ENCODE data around the gene DCXR.

The DCXR gene

DNA sequence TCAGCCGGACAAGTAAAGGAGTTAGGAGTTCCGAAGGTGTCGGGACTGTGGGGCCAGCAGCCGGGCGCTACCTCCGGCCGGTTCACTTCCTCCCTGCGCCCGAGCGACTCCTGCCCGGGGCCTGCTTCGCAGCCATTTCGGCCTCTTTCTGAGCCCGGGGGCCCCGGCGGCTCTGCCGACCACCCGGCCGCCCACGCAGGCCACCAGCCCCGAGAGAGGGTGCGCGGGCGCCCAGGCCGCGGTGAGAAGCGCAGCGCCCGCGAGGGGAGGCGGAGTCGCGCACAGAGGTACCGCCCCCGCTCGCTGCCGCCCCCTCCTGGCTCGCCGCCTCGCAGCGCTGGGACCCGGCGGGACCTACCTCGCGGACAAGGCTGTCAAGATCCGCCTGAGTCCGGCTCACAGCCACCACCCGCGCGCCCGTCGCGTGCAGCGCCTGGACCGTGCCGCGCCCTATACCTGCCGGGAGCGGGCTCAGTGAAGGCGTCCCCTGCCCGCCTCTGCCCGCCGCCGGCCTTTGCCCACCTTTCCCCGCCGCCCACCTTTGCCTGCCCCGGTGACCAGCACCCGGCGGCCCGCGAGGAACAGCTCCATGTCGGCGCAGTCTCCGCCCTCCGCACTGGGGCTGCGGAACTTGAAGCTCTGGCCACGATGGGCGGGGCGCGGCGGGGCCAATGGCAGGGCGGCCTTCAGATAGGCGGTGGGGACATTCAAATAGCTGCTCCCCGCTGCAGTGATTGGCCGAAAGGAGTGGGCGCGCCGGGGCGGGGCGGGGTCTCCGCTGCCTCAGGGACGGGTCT is at the start of gene DCXR:
Gene DCXR, minus strand, starts transcription at position 606 of the 797 bp plus-strand sequence. Its CDS starts 15 bp downstream, at position 591.
- peak; percentile 54 for DNase-seq

DNA sequence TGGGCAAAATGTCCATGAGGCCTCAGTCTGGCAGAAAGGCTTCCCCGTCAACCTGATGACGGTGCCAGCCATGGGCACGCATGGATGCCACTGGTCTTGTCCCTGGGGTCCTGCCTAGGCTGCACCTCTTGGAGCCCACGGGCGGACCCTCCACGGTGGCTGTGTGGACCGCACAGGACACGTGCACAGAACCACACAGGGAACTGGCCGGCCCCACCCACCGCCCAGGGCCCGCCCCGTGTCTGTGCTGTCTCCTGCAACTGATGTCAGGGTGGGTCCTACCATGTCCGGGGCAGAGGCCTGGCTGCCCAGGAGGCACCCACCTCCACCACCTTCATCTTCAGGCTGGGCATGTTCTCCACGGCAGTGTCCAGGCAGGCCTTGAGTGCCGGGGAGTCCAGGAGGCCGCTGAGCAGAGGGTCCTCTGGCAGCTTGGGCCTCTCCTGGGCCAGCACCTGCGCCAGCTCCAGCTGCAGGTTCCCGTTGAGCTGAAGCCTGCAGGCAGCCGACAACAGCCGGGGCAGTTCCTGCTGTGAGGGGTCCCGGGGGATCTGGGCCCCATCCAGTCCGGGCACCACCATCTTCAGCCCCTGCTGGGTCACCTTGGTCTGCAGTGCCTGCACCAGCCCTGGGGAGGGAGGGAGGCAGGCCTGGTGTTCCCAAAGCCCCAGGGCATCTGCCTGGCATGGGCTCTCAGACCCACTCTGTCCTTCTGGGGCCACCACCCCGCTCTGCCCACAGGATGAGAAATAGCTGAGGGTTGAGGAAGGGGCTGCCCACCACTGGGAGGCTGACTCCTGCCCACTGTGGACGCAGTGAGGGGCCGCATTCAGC is 48.7 kb upstream of the DCXR start:
- DNase-seq = no peak

DNA sequence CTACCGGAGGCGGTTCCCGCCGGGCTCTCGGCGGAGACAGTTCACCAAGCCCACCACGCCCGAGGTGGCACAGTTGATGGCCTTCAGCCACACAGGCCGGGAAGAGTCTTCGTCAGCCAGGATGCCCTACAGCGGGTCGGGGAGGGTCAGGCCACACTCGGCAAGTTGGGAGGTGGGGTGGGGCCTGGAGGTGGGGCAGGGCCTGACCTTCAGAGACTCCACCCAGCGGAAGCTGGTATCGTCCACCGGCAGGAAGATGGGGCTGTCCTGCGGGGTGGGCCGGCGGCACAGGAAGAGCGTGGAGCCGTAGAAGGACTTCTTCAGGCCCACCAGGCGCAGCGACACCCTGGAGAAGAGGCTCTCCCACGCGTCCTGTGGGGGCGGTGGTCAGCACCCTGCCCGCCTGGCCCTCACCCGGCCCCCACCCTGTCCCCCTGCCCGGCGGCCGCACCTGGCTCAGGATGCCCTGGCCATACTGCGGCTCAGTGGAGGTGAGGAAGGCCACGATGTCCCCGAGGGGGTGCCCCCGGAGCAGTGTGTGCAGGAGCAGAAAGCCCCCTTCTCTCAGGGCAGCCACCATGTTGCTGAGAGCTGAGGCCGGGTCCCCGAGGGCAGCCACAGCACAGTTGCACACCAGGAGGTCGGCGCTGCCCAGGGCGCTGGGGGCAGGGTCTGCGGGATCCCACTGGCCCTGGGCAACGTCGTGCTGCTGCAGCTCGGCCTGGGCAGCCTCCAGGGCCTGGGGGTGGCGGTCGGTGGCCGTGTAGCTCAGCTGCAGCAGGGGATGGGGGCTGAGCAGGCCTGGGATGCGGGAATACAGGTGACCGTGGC is 47.7 kb upstream of the DCXR start:
- no peak for DNase-seq

DNA sequence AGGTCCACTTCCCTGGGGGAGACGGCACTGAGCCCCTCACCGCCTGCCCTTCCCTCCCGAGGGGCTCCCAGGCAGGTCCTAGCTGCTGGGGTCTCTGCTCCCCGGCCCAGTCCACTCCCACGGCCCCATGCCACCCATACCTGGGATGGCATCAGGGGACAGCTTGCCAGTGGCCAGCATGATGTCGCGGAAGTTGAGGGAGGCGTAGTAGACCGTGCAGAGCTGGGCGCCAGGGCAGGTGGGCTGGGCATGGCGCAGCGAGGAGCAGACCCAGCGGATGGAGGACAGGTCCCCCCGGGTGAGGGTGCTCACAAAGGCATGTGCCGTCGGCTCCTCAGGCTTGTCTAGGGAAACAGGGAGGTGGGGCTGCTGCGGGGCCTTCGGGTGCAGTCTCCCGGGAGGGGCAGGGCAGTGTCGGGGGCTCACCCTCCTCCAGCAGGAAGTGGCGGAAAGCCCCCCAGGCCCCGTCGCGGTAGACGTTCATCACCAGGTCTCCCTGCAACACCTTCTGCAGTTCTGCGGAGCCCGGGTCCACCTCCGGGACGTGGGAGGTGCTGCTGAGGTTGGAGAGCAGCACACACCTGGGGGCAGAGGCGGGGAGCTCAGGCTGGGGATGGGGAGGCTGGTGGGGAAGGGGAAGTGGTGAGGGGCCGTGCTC is 47.0 kb upstream of the DCXR start:
- DNase-seq = no peak

DNA sequence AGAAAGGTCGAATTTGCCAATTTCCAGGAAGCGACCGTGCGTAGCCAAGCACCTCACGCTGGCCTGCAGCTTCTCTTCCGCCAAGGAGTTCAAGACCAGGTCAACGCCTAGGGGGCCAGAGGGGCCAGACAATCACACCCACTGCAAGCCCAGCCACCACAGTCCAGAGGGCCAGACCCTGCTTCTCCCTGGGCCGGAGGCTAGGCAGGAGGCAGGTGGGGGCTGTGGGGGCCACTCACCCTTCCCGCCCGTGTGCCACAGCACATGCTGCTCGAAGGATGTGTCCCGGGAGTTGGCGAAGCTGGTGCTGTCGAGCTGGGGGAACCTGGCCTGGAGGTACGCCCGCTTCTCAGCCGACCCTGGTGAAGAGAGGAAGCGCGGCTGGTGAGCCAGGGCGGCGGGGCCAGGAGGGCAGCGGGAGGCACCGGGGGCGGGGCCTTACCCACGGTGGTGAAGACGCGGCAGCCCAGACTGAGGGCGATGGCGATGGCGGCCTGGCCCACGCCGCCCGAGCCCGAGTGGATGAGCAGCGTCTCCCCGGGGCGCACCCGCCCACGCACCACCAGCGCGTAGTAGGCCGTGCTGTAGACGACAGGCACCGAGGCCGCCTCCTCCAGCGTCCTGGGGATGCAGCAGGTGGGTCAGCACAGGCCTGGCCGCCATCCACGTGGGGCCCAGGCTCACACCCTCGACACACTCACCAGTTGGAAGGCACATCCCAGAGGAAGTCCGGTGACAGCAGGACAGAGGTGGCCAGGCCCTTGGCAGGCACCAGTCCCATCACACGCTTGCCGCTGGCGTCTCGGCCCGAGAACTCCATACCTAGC is 46.2 kb upstream of the DCXR start:
- no peak for DNase-seq

DNA sequence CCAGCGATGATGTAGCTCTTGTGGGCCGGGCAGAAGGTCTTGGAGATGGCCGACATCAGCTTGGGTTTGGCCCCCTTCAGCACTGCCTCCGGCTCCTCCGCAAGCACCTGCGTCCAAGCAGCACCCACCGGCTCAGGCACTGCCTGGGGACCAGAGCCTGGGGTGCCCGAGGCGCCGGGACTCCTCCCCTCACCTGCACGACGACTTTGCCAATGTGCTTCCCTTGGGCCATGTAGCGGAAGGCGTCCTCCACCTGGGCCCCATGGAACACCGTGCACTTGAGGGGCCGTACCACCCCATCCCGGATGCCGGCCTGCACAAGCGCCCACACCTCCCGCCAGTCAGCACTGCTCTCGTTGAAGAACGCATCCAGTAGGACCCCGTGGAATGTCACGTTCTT is 45.5 kb upstream of the DCXR start:
- no peak for DNase-seq

DNA sequence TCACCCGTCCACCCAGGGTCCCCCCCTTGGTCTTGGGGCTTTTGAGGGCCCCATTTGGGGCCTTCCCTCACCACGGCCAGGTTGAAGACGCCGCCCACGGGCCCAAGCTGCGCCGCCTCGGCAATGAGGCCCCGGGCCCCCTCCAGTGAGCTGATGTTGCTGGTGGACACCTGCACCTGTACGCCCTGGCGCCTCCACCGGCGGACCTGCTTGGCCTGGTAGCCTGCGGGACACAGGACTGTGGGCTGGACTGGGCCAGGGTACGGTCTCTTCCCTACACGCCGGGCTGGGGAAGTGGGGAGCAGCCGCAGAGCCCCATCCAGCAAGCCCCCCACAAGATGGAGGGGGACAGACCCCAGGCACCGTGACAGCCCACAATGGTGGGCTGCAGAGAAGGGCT is 45.0 kb upstream of the DCXR start:
- DNase-seq = no peak

DNA sequence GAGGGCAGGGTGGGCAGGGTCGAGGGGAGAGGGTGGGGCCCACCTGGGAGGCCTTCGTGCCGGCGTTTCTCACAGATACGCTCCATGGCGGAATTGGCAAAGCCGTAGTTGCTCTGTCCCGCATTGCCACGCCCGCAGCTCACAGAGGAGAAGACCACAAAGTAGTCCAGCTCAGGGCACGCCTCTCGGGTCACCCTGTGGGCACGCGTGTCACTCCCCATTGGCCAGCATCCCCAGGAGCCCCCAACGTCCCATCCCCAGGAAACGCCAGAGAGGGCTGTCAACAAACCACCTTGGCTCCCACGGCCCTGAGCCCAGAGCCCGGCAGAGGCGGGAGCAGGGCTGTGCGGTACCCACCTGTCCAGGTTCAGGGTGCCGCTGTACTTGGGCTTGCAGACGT is 44.5 kb upstream of the DCXR start:
- DNase-seq = no peak

DNA sequence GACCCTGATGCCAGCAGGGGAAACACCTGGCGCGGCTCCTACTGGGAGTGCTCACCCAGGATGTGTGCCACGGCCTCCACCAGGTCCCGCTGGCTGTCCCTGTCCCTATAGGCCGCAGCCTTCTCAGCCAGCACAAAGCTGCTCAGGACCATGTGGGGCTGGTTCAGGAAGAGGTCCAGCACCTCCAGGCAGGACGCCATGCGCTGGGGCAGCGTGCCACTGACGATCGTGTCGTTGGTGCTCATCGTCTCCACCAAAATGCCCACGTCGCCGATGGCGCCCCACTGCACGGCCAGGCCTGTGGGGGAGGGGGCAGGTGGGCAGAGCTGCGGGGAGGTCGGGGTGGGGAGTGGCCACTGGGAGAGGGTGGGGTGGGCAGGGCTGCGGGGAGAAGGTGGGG is 44.0 kb upstream of the DCXR start:
- DNase-seq = no peak

DNA sequence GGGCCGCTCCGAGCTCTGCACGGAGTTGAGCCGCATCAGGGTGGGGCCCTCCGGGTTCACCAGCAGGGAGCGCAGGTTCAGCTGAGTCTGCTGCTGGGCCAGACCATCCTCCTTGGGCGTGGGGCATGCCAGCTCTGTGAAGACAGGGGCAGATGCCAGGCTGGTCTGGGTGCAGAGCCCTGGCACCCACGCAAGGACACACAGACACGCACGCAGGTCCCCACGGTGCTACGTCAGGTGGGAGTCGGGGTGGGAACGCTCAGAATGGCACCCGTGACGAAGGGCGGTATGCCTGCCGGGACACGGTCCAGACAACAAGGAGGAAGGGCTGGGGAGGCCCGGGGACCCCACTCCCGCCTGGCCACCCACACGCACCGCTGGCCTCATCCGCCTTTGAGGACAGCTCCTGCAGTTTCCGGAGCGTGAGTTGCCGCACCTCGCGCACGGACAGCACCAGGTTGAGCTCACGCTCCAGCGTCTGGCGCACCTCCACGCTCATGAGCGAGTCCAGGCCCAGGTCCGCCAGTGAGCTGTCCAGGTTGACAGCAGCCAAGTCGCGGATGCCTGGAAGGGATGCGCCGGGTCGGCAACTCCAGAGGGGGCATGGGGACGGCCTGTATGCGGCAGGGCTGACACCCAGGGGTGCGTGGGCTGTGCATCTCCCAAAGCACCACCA is 43.4 kb upstream of the DCXR start:
- DNase-seq = no peak

DNA sequence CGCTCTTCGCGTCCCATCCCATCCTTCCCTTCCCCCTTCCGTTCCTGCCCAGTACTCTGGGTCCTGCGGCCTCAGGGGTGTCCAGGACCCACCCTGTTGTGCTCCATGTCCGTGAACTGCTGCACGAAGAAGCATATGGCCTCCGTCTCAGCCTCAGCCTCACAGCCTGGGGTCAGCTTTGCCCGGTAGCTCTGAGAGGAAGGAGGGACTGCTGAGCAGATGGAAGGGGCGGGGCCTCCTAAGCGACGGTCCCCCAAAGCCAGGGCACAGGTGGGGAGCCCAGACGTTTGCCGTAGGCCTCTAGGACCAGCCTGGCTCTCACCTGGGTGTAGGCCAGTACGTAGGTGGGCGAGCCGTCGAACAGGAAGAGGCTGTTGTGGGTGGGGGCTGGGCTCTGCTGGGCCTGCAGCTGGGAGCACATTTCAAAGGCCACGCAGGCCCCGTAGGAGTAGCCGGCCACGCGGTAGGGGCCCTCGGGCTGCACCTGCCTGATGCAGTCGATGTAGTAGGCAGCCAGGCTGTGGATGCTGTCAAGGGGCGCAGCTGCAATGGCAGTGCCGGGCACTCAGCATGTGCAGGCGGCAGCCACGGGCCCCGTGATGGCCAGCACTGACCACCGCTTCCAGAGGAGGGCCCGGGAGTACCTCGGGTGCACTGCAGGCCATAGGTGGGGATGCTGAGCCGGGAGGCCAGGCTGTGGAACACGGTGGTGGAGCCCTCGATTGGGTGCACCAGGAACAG is 42.7 kb upstream of the DCXR start:
- no peak for DNase-seq

DNA sequence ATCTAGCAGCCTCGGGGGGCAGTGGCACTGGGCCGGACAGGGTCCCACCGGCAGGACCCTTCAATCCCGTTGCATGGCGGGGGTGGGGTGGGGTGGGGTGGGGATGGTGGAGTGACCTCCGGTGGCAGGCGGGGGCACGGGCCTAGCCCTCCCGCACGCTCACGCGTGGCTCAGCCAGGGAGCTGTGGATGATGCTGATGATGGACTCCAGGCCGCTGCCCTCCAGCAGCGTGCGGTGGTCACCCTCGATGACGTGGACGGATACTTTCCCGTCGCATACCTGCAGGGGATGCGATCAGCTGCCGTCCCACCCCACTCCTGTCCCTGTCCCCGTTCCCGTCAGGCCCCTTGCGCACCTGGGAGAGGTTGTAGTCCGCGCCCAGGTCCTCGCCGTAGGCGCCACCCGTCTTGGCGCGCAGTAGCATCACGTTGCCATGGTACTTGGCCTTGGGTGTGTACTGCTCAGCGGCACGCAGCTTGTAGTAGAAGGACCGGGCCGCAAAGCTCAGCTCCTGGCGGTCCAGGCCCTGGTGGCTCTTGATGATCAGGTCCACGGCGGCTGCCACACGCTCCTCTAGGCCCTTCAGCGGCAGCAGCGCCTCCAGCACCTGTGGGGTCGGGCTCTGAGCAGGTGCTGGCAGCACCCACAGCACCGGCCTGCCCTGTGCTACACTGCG is 41.6 kb upstream of the DCXR start:
- no peak for DNase-seq

DNA sequence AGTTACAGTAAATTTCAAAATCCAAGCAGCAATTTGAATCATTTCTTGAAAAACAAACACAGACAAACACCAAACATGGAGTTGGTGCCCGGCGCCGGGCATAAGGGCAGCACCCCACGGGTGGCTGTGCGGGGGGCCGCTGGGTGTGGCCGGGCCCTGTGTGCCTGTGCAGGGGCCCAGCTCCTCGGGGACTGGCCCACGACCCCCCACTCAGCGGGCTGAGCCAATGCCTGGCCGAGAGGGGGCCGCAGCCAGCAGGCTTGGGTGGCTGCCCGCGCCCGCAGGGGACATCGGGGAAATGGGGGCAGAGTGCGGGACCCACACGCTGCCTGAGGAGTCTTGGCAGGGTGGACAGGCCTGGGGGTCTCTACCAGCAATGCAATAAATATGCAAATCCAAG is 40.9 kb upstream of the DCXR start:
- no peak for DNase-seq

DNA sequence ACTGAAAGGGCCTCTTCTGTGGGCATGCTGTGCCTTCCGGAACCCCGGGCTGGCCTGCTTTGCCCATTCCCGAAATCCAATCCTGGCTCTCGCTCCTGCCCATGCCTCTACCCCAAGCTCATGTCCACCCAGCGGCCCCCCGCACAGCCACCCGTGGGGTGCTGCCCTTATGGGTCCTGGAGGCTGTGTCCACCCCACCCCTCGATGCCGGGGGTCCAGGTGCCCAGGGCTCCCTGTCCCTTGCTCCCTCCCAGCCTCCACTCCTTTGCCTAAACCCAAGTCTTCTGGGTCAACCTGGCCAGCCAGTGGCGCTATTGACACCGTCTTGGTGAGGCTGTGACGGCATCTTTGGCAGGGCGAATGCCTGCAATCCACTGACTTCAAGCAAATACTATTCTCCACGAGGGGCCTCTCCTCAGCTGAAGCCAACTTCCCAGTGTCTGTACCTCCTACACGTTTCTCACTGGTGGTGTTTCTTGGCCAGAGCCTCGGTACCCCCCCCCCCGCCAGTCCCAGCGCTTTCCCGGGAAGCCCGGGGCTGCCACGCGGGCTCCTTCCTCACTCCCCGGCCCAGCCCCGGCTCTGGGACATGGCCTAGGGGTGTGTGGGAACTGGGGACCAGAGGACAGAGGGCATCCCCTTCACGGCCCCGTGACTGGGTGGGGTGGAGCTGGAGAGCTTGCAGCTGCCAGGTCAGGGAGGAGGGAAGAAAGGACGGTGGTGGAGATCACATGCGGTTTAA is 40.3 kb upstream of the DCXR start:
- no peak for DNase-seq

DNA sequence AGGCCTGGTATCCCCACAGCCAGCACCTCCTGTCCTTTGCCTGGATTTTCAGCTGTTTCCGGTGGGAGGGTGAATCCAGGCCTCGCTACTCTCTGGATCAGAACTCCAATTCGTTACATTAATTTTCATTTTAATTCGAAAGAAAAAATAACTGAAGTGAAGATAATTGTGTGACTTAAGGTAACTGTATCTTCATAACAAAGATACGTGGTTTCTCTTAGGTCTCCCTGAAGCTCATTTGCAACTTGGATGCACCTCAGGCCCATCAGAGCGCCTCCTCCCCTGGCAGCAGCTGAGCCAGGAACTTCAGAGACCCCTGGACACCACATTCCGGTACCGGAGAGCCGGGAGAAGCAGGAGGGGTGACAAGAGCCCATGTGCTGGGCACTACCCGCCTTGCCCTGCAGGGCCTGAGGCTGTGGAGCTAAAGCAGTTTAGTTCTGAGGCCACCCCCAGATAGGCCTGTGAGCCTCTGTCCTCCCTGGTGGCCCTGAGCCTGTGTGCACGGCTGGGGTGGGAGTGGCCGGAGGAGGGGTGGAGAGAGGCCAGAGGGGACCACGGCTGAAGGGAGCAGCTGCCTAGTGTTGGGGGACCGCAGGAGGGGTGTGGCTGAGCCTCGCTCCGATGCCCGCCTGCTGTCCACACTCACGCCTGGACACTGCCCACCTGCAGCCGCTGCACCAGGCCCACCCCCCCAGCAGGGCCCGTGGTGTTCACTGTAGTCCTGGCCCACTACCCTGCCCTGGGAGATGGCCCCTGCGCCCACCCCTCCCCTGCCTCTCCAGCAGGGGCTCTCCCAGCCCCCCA is 39.5 kb upstream of the DCXR start:
- no peak for DNase-seq

DNA sequence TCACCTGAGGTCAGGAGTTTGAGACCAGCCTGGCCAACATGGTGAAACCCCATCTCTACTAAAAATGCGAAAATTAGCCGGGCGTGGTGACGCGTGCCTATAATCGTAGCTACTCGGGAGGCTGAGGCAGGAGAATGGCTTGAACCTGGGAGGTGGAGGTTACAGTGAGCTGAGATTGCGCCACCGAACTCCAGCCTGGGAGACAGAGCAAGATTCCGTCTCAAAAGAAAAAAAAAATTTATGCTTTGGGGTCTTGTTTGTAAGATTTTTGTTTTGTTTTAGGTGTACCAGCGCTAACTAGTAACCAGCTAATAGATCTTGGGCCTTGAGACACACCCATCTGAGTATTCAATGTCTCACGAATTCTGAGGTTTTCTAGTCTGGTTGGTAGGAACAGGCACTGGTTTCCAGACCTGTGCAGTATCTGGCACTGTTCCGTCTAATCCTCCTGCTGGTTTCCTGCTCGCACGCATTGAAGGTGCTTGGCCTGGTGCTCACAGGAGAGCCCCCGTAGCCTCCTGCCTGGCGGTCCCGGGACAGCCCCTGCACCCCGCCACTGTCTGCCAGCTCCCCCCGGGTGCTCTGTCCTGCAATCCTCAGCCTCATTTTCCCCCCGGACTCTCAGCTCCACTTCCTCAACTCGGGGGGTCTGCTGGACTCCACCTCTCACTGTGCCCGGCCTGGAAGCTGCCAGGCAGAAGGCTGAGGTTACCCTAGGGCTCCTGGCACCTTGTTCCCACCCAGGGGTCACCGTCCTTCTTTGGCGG is 38.7 kb upstream of the DCXR start:
- DNase-seq = no peak

DNA sequence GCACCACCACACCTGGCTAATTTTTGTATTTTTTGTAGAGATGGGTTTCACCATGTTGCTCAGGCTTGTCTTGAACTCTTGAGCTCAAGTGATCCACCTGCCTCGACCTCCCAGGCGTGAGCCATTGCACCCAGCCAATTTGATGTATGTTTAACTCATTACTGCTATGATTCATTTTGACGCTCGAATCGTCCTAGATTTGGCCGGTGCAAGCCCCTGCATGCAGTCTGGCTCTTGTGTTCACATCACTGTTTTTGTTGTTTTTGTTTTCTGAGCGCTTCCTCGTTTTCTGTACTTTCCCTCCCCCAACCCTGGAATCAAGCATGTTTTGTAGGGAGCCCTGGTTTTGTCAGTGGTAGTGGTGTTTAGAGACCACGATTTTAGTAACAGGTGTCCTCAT is 35.9 kb upstream of the DCXR start:
- no peak for DNase-seq

DNA sequence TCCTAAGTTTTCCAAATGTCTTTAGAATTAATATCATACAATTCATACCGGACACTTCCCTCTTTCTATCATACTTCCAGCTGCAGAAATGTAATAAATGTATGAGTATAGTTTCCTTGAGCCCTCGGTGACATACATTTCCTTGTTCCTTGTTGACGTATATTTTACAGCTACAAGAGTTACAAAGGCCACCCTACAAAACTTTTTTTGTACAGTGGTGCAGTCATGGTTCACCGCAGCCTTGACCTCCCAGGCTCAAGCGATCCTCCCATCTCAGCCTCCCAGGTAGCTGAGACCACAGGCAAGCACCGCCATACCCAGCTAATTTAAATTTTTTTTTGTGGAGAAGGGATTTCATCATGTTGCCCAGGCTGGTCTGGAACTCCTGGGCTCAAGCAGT is 35.3 kb upstream of the DCXR start:
- DNase-seq = no peak
